GM19035 (cell line): Measurements from ENCODE around the gene PIANP.

ENCODE experiments used
- ATAC-seq: cut with Tn5 transposase; IDR thresholded peaks from one replicate; pipeline ENCODE4 v1.9.1; 2021; ENCODE audit not compliant: unreplicated experiment

PIANP gene

GRCh38 chr12:6672143-6672542 is 28.5 kb downstream of the PIANP start:
- no peak for ATAC-seq

DNA sequence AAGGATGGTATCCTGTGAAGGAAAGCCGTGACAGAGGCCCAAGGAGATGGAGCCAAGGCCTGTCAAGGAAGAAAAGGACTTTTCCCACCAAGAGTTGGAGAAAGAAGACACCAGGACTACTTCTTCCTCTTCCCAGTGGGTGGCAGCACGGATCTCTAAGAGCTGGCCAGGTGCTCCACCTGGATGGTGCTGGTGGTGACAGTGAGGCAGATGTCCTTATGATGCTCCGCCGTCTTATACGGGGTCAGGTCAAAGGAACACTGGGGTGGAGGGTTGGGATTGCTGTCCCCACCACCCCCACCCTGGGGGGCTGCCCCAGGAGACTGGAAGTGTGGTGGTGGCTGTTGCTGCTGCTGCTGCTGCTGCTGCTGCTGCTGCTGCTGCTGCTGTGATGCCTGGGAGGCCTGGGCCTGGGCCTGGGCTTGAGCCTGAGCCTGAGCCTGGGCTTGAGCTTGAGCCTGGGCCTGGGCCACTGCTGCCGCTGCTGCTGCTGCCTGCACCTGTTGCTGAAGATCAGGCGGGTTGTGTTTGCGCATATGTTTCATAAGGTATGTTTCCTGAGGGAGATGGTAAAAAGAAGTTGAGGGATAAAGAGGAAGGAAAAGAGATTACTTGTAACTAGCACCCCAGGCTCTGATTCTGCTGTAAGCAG is 32.9 kb downstream of the PIANP start:
- ATAC-seq: no peak

DNA sequence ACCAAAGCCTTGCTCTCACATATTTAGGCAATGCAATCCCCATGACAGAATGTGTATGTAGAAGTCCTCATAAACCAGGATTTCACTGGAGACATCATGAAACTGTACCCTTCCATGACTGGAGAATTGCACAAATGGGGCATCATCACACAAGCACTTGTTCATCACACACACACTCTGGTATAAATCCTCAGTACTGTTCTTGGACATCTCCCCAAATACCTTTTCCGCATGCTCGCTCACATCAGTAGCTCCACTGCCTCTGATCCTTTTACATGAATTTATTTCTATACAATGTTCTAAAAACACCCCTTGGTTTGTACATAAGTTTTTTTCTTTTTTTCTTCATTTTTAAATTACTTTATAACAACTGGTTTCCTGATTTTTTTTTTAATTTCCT is 34.4 kb downstream of the PIANP start:
- no peak for ATAC-seq

DNA sequence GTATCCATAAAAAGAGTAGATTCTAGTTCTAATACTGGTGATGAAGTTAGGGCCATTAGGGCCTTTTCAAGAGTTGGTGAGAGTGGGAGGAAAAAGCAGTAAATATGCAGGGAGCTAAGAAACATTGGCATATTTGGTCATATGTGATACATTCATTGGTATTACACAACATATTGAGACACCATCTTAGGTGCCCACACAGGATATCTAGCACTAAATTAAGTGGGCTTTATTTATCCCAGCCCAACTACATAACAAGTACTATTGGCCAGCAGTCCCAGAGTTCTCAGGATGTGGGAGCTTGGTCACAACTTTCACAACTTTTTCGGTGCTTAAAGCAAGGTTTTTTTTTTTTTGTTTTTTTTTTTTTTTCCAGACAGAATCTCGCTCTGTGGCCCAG is 35.7 kb downstream of the PIANP start:
- ATAC-seq: no peak

- ATAC-seq: peak; percentile 99
Observed at GRCh38 chr12:6662906-6663742, 37.5 kb downstream of the PIANP start, which contains the start of gene ING4. ING4 (minus strand) TSS chr12:6663119; CDS start chr12:6663101, 18 bp downstream.

- ATAC-seq: no peak
Observed at GRCh38 chr12:6662602-6662905, 38.1 kb downstream of the PIANP start.

- no peak for ATAC-seq
Observed at GRCh38 chr12:6653987-6654386, 46.6 kb downstream of the PIANP start.

DNA sequence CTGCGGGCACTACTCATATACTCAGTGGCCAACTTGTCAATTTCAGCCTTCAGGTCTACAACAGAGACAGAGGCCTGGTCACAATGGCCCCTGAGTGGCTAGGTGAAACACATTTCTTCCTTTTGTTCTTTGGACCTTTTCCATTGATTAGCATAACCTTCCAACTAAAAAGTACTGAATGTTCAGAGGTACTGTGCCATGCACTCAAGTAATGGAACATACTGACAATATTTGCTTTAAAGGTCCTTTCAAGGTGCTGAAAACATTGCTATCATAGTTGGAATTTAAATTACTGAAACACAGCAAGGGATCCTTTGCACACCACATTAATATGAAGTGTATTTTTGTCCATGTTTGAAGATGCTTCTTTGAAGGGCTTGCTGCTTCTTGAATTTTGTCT is 47.3 kb downstream of the PIANP start:
- no peak for ATAC-seq

GRCh38 chr12:6652391-6652790 is 48.2 kb downstream of the PIANP start:
- no peak for ATAC-seq

GRCh38 chr12:6650832-6651231 is 49.8 kb downstream of the PIANP start:
- no peak for ATAC-seq

GRCh38 chr12:6647083-6647604 is 53.5 kb downstream of the PIANP start, which contains the start of gene ACRBP:
ACRBP (minus strand) TSS chr12:6647432; CDS start chr12:6647366, 66 bp downstream.
- no peak for ATAC-seq

DNA sequence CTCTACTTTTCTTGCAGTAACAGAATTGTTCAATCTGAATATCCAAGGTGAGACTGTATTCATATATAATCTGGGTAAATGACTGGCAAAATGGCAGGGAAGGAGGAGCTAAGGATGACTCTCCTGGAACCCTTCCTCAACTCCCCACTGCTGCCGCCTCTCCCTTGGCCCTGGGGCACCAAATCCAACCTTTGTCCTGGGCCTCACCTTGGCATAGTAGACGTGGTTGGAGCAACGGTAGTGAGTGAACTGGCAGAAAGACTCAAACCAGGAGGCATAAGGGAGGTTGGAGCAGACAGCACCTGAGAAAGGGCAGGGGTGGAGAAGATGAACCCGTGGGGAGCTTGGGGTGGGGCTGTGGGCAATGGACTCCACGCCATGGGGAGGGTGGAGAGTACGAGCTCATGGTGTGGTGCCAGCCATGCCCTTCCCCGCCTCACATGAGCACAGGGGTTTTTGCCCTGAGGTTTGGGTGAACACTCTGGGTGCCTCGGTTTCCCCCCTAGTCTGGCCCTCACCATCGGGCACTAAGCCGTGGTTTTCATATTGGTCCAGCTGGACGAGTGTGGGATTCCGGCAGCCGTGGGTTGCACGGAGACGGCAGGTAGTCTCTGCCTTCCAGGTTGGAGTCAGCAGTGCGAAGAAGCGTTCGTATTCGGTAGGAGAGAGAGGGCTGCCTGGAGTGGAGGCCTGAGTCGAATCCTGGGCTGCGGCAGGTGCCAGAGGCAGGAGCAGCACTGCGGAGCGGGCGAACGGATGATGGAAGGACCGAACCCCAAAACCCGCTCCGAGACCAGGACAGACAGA is 54.1 kb downstream of the PIANP start:
- ATAC-seq: no peak

DNA sequence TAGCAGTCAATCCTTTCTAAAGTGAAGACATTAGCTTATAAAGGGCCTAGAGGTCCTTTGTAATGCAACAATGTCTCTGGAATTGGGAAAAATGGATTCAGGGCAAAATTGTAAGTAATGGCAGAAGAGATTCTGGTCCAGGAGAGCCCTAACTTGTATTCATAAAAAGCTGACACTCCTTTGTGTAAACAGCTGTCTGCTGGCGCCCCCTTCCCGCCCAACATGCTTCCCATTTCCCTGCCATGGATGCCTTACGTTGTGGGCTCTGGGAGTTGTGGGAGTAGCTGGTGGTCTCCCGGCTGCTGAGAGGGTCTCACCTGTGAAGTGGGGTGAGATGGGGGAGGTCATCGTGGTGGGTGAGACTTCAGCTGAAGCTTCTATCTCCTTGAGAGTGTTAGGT is 55.7 kb downstream of the PIANP start:
- no peak for ATAC-seq

GRCh38 chr12:6644257-6644596 is 56.4 kb downstream of the PIANP start:
- ATAC-seq: no peak
